Keratinocyte (primary cell): ENCODE data around the gene AGFG1. TPM values are rescaled to one million over a fixed set of nuclear protein-coding genes. Genes with fewer than 3 reads are reported as not detected.

Source experiments
- DNase-seq: peaks from one replicate; pipeline ENCODE4 v3.0.0-alpha.2; 2011; ENCODE audit warnings: low read depth, missing footprints, low spot score
- FAIRE-seq: peaks from 2 replicates; lab custom pipeline; 2011; peaks lifted over from hg19 to GRCh38; lab: Jason Lieb, UNC
- H2AFZ ChIP-seq: 2 replicates; pipeline ENCODE4 v1.6.0; 2012; ENCODE audit warnings: low read length, control low read depth, inconsistent platforms; ENCODE audit not compliant: control insufficient read depth
- H3K27ac ChIP-seq: 2 replicates; pipeline ENCODE4 v1.5.1; 2011; ENCODE audit warnings: low read length; ENCODE audit not compliant: control insufficient read depth, insufficient read depth
- H3K27me3 ChIP-seq: 3 replicates; pipeline ENCODE4 v1.6.0; 2011; ENCODE audit warnings: low read length; ENCODE audit not compliant: control insufficient read depth, insufficient read depth; ENCODE audit errors: extremely low read depth
- H3K36me3 ChIP-seq, 2 experiments: 2 replicates in 1 of 2; 3 replicates in 1 of 2; pipeline ENCODE4 v1.5.1; 2011; ENCODE audit warnings: low read length in 2 of 2, mild to moderate bottlenecking in 1 of 2; ENCODE audit not compliant: control insufficient read depth in 2 of 2, insufficient read depth in 2 of 2; ENCODE audit errors: extremely low read depth in 1 of 2
- H3K4me1 ChIP-seq: 3 replicates; pipeline ENCODE4 v1.5.1; 2011; ENCODE audit warnings: low read length; ENCODE audit not compliant: control insufficient read depth, insufficient read depth; ENCODE audit errors: extremely low read depth
- H3K4me2 ChIP-seq: 3 replicates; pipeline ENCODE4 v1.6.0; 2011; ENCODE audit warnings: low read depth, low read length; ENCODE audit not compliant: control insufficient read depth, insufficient read depth; ENCODE audit errors: extremely low read depth
- H3K4me3 ChIP-seq, 3 experiments: fragments of 200-600 bp in 1 of 3; sonication (generic) in 1 of 3; 2 replicates in 2 of 3; 3 replicates in 1 of 3; pipeline ENCODE4 v1.5.1; 2011 to 2016; ENCODE audit warnings: low read length in 3 of 3, mild to moderate bottlenecking in 3 of 3, control low read depth in 2 of 3, inconsistent platforms in 1 of 3, low read depth in 1 of 3, mixed read lengths in 1 of 3, mixed run types in 1 of 3, moderate library complexity in 1 of 3; ENCODE audit not compliant: control insufficient read depth in 2 of 3, insufficient read depth in 2 of 3; ENCODE audit errors: extremely low read depth in 1 of 3
- H3K79me2 ChIP-seq: 2 replicates; pipeline ENCODE4 v1.6.0; 2012; ENCODE audit warnings: low read length; ENCODE audit not compliant: control insufficient read depth, insufficient read depth
- H3K9ac ChIP-seq: 3 replicates; pipeline ENCODE4 v1.6.0; 2011; ENCODE audit warnings: low read length; ENCODE audit not compliant: control insufficient read depth, insufficient read depth; ENCODE audit errors: extremely low read depth
- H3K9me1 ChIP-seq: 3 replicates; pipeline ENCODE4 v1.6.0; 2011; ENCODE audit warnings: low read length; ENCODE audit not compliant: control insufficient read depth, insufficient read depth; ENCODE audit errors: extremely low read depth
- H3K9me3 ChIP-seq: 2 replicates; pipeline ENCODE4 v1.5.1; 2012; ENCODE audit warnings: low read depth, low read length; ENCODE audit not compliant: control insufficient read depth
- H4K20me1 ChIP-seq: 3 replicates; pipeline ENCODE4 v1.6.0; 2011; ENCODE audit warnings: low read length; ENCODE audit not compliant: control insufficient read depth, insufficient read depth; ENCODE audit errors: extremely low read depth
- EZH2 ChIP-seq: IDR thresholded peaks from one replicate; pipeline ENCODE4 v1.6.1; 2012; ENCODE audit warnings: inconsistent platforms, mild to moderate bottlenecking, low read length, moderate library complexity
- dilution Hi-C: fragments of 300-500 bp; cut with MboI; formaldehyde crosslinking; loops from one replicate; pipeline ENCODE4 v1.7.0; 2020; ENCODE audit warnings: low sequenced_read_pairs; ENCODE audit not compliant: extremely low pct_ligation_motif_present
- polyA plus RNA-seq, 5 experiments: library from polyadenylated mRNA; depleted of rRNA in 3 of 5; stranded (reverse) in 3 of 5; stranded (forward) in 1 of 5; unstranded in 1 of 5; fragments of >200 nt; gene quantifications; 1 replicate in 1 of 5; 2 replicates in 3 of 5; 3 replicates in 1 of 5; pipeline versions ENCODE4 v1.2.1 to v1.2.3, GENCODE V29; 2011 to 2012; ENCODE audit warnings: missing spikeins in 2 of 5, low read depth in 1 of 5, low replicate concordance in 1 of 5
- TF ChIP-seq, protein P1 (sequence below), 3 experiments: IDR thresholded peaks in 1 of 3; conservative IDR thresholded peaks in 1 of 3; optimal IDR thresholded peaks in 1 of 3; 2 replicates in 2 of 3; 3 replicates in 1 of 3; pipeline versions ENCODE3 to v1.5.1; 2011; ENCODE audit warnings: low read length in 3 of 3, mild to moderate bottlenecking in 3 of 3, moderate library complexity in 2 of 3, control low read depth in 1 of 3, inconsistent platforms in 1 of 3; ENCODE audit not compliant: insufficient read depth in 2 of 3; ENCODE audit errors: extremely low read depth in 1 of 3

Gene AGFG1
- polyA plus RNA-seq, 1 donor (not counting 4 experiments of a cell fraction or from before 2014, with no cell fraction given): 111 TPM

DNA sequence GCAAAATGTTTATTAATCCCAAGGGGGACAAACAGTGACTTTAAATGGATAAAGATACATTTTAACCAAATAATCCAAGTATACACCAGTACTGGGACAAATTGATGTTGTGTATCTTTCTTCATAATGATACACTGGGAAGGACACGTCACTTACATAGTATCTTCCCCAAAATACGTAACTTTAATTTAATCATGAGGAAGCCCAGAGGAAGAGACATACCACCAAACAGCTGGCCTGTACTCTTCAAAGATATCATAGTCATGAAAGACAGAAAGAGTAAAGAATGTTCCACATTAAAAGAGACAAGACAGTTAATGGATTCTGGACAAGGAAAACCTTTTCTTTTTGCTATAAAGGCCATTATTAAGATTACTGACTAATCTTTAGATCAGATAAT lies 37.1 kb downstream of the AGFG1 start:
- FAIRE-seq (no peak), DNase-seq (no peak)
- Histone ChIP-seq H3K9me3 (no peaks in the 10 kb centered on the region), H3K79me2 (peaks cover 96% of the 10 kb centered on the region), H3K4me2 (no peak overlapping the region), H3K4me1 (peaks cover 16% of the 10 kb centered on the region), H3K36me3 (peaks cover 0 to 2% of the 10 kb centered on the region in 2 experiments), H3K4me3 (no peak overlapping the region), H3K27ac (no peak overlapping the region), H3K27me3 (no peaks in the 10 kb centered on the region), H3K9ac (no peak overlapping the region), H3K9me1 (peaks cover 3% of the 10 kb centered on the region), H2AFZ (no peak overlapping the region), H4K20me1 (peaks cover 13% of the 10 kb centered on the region)
- dilution Hi-C loops: no loop called here
- TF ChIP-seq, protein P1, sequence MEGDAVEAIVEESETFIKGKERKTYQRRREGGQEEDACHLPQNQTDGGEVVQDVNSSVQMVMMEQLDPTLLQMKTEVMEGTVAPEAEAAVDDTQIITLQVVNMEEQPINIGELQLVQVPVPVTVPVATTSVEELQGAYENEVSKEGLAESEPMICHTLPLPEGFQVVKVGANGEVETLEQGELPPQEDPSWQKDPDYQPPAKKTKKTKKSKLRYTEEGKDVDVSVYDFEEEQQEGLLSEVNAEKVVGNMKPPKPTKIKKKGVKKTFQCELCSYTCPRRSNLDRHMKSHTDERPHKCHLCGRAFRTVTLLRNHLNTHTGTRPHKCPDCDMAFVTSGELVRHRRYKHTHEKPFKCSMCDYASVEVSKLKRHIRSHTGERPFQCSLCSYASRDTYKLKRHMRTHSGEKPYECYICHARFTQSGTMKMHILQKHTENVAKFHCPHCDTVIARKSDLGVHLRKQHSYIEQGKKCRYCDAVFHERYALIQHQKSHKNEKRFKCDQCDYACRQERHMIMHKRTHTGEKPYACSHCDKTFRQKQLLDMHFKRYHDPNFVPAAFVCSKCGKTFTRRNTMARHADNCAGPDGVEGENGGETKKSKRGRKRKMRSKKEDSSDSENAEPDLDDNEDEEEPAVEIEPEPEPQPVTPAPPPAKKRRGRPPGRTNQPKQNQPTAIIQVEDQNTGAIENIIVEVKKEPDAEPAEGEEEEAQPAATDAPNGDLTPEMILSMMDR (optimal IDR thresholded peaks at IDR 0.05 in 1 of 3, IDR thresholded peaks at IDR 0.05 in 1 of 3, conservative IDR thresholded peaks at IDR 0.05 in 1 of 3; ENCODE audit: extremely low read depth in 1 of 3, insufficient read depth in 2 of 3, low read length in 3 of 3): no peak
- TF ChIP-seq EZH2: no peak

DNA sequence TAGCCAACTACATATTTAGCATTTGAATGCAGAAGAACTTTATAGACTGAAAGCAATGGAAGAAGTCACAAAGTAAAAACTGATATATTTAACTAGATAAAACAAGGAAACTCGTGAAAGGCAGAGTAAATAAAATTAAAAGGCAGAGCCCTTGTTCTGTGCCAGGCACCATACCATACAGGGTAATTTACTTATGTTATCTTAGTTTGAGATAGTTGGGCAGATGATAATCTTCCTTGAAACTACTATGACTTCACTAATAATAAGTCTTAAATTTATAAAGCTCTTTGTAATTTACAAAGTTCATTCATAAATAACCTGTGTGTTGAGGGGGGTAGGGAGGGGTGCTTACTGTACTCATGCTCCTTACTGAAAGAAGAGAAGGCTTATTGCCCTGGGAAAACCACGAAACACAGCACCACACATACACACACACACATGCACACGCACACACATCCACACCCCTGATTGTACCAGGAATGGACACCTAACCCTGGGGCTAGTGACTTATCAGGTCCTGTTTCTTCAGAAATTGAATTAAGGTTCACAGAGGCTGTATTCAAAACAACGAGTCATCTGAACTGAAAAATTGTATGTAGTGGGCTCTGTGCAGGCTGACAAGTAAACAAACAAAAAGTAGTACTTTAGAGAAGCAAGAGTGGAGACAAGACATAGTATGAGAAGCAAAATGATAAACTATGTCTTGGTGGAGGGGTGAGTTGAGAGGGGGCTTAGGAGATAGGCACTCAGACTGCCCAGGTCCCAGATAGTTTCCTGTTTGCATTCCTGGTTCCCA lies 38.1 kb downstream of the AGFG1 start:
- Histone ChIP-seq H2AFZ (no peak overlapping the region), H3K4me3 (no peak overlapping the region), H3K9ac (peak overlapping the region; percentile 0), H3K9me1 (no peaks in the 10 kb centered on the region), H3K36me3 (peaks cover 0 to 2% of the 10 kb centered on the region in 2 experiments), H3K27ac (peak overlapping the region; percentile 63), H3K4me1 (peaks cover 16% of the 10 kb centered on the region), H3K79me2 (peaks cover 96% of the 10 kb centered on the region), H4K20me1 (peaks cover 11% of the 10 kb centered on the region), H3K9me3 (no peaks in the 10 kb centered on the region), H3K4me2 (peak overlapping the region; percentile 9), H3K27me3 (no peaks in the 10 kb centered on the region)
- DNase-seq (peak; percentile 45), FAIRE-seq (peak; percentile 60)
- no peak for TF ChIP-seq EZH2
- TF ChIP-seq, protein P1 (optimal IDR thresholded peaks at IDR 0.05 in 1 of 3, IDR thresholded peaks at IDR 0.05 in 1 of 3, conservative IDR thresholded peaks at IDR 0.05 in 1 of 3; ENCODE audit: extremely low read depth in 1 of 3, insufficient read depth in 2 of 3, low read length in 3 of 3): no peak
- dilution Hi-C loops: no loop called here
